Pulmonary artery endothelial cell (primary cell): ENCODE results near the gene EPX. TPM values are rescaled to one million over a fixed set of nuclear protein-coding genes. Genes with fewer than 3 reads are reported as not detected.
"Not testable (repeated sequence)": the region's sequence is repeated elsewhere in the genome, so short reads cannot be mapped to it uniquely, and the experiment has no call there.

Source experiments
- DNase-seq: peaks from one replicate; pipeline ENCODE4 v3.0.0-alpha.2; 2011; ENCODE audit warnings: low read depth, low spot score
- total RNA-seq: library from RNA; depleted of rRNA; stranded (reverse); fragments of >200 nt; gene quantifications from 2 replicates; pipeline ENCODE4 v1.2.3, GENCODE V29; 2014

The EPX gene, protein sequence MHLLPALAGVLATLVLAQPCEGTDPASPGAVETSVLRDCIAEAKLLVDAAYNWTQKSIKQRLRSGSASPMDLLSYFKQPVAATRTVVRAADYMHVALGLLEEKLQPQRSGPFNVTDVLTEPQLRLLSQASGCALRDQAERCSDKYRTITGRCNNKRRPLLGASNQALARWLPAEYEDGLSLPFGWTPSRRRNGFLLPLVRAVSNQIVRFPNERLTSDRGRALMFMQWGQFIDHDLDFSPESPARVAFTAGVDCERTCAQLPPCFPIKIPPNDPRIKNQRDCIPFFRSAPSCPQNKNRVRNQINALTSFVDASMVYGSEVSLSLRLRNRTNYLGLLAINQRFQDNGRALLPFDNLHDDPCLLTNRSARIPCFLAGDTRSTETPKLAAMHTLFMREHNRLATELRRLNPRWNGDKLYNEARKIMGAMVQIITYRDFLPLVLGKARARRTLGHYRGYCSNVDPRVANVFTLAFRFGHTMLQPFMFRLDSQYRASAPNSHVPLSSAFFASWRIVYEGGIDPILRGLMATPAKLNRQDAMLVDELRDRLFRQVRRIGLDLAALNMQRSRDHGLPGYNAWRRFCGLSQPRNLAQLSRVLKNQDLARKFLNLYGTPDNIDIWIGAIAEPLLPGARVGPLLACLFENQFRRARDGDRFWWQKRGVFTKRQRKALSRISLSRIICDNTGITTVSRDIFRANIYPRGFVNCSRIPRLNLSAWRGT
- total RNA-seq: not detected in 2 replicates

GRCh38 chr17:58192612-58193011, at the start of gene EPX:
Gene EPX, plus strand, starts transcription at chr17:58192726. Its CDS starts 121 bp downstream, at chr17:58192847.
- DNase-seq: no peak

DNA sequence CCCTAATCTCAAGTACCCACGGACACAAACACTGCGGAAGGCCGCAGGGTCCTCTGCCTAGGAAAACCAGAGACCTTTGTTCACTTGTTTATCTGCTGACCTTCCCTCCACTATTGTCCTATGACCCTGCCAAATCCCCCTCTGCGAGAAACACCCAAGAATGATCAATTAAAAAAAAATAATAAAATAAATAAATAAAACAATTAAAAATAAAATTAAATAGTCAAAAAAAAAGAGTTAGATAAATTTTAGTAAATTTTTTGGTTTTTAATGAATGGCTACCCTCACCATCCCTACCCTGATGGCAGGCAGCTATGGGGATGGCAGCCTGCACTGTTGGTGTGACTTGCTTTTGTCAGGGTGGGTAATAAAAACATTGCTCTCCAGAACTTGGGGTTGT, 49.2 kb upstream of the EPX start:
- not testable (repeated sequence) for DNase-seq

DNA sequence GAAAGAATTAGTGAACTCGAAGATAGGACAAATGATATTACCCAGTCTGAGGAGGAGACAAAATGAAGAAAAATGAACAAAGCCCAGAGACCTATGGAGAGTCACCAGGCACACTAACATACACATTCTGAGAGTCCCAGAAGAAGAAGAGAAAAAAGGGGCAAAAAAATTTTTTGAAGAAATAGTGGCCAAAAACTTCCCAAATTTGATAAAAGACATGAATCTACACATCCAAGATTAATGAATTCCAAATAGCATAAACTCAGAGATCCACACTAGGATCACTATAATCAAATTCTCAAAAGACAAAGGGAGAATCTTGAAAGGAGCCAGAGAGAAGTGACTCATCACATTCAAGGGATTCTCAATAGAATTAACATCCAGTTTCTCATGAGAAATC, 47.7 kb upstream of the EPX start:
- DNase-seq: no peak

GRCh38 chr17:58147930-58148434, 44.5 kb upstream of the EPX start, which contains the start of gene OR4D1:
Gene OR4D1, plus strand, starts transcription at chr17:58148384. Its CDS starts 6,770 bp downstream, at chr17:58155154.
- no peak for DNase-seq

- DNase-seq: no peak
Measured at GRCh38 chr17:58148609-58149008, 43.9 kb upstream of the EPX start.

DNA sequence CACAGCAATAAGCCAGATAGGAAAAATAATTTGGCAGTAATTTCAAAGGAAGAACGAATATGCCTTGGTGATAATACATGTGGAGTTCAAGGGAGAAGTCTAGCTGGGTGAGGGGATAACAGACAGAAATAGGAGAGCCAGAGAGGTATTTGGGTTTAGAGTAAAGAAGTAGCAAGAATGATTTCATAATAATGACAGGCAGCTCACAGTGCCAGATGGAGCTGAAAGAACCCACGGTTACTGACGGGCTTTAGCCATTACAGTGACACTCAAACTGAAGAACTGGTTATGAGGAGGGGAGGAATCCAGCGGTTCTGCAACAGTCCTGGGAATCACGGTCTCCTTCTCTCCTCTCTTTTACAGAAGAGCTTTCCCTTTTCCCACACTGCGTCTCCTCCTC, 42.1 kb upstream of the EPX start:
- DNase-seq: no peak

DNA sequence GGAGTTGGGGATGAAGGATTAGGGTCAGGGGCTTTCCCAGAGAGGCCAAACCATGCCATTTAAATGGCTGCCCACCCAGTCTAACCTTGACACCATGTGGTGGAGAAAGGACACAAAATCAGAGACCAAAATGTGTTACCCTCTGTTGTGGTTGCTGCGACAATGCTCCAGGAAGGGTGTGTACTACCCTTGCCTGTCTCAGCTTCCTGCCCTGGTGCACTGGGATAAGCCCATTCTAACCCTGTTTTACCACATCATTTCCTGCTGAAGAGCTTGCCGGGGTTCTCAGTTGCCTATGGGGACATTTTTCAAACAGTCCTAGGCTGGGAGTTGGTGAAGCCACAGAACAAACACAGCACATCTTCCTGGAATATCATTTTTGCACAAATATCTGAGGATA, 39.5 kb upstream of the EPX start:
- no peak for DNase-seq

DNA sequence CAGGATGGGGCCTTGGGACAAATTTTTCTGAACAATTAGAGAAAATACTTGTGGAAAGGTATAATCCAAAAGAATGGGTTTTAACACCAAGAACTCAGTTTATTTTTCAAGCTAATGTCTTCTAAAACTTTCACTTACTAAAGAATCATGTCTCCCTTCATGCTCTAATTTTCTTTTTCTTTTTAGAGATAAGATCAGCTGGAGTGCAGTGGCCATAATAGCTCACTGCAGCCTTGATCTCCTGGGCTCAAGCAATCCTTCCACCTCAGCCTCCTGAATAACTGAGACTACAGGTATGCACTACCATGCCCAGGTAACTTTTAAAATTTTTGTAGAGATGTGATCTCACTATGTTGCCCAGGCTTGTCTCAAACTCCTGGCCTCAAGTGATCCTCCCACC, 38.9 kb upstream of the EPX start:
- DNase-seq: no peak

GRCh38 chr17:58156839-58157803, 35.4 kb upstream of the EPX start:
- no peak for DNase-seq

DNA sequence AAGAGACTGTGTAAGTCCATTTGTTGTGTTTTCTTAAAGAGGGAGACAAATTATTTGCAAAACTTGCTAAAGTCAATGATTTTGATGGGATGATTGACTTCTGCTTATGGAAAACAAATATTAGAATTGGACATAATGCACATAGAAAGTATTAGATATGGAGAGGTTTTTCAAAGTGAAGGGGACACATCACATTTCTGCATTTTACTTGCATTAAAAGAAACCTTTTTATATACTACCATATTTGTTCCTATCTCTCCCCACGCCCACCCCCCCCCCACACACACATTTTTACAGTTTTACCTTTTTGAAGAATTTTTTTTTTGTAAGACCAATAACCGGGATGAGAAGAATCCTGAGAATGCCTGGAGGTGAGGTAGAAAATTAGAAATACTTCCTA, 34.3 kb upstream of the EPX start:
- no peak for DNase-seq

DNA sequence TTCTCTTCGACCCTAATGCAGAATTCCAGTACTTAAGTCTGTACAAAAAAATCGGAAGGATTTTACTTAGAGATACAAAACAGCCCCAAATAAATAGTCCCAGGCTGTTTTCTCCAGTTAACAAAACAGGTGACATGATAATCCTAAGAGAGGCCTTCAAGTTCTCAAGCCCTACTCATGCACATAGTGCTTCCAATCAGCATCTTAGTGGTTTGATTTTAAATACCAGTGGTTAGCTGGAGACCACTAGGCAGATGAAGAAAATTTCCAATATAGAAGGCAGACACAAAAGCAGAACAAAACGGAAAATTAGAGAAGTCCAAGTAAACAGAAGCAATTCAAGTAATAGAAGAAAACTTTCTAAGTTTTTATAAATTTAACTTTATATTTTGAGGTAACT, 31.0 kb upstream of the EPX start:
- DNase-seq: no peak

- no peak for DNase-seq
Measured at GRCh38 chr17:58165981-58166380, 26.5 kb upstream of the EPX start.

- no peak for DNase-seq
Measured at GRCh38 chr17:58166682-58167081, 25.8 kb upstream of the EPX start, which contains the start of gene OR4D2. Gene OR4D2, plus strand, starts transcription at chr17:58166982. Its CDS starts 2,674 bp downstream, at chr17:58169656.

- no peak for DNase-seq
Measured at GRCh38 chr17:58170622-58171021, 21.9 kb upstream of the EPX start.

- no peak for DNase-seq
Measured at GRCh38 chr17:58172369-58173071, 20.0 kb upstream of the EPX start.

DNA sequence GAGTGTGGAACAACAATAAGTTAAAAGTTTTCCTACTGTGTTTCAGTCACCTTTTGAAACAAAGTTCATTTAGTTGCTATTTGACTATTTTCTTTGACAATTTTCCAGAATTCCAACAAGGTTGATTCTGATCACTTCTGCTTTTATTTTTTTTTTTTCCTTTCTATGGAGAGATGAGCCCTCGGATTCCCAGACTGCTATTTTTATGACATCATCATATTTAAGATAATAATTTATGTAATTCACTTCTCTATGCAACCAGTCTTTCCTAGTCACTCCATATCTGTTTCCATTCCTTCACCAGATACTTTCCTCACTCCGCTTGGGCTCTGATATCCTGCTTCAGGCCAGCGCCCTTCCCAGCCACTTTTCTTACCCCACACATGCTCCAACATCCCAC, 17.7 kb upstream of the EPX start:
- no peak for DNase-seq

- no peak for DNase-seq
Measured at GRCh38 chr17:58176200-58176599, 16.3 kb upstream of the EPX start.

DNA sequence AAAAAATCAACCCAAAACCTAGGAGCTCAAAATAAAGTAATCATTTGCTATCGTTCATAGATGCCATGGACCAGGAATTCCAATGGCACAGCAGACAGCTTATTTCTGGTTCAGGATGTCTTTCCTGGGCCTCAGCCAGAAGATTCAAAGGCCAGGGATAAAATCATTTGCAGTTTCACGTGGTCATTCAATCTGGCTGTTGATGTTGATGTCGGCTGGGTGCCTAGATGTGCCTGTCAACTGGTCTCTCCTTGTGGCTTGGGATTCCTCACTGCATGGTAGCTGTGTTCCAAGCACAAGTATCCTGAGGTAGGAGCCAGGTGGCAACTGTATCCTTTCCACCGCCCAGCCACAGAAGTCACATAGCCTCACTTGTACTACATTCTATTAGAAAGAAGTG, 10.7 kb upstream of the EPX start:
- no peak for DNase-seq

DNA sequence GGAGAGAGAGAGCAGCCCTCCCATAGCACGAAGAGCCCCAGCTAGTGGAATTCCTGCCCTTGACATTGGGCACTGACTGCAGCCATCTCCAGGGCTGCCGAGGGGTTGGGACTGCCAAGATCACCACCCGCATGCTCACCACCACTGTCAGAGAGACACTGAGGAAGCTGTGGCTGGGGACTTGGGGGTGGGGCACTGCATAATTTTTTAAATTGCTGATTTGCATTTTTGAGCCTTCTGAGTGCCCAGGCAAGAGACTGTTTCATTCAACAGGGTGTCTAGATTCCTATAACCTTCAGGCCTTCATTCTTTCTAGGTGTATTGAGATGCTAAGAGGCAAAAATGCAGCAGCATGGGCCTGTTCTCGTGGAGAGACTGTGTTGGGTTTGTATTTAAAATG, 9.0 kb upstream of the EPX start:
- no peak for DNase-seq

DNA sequence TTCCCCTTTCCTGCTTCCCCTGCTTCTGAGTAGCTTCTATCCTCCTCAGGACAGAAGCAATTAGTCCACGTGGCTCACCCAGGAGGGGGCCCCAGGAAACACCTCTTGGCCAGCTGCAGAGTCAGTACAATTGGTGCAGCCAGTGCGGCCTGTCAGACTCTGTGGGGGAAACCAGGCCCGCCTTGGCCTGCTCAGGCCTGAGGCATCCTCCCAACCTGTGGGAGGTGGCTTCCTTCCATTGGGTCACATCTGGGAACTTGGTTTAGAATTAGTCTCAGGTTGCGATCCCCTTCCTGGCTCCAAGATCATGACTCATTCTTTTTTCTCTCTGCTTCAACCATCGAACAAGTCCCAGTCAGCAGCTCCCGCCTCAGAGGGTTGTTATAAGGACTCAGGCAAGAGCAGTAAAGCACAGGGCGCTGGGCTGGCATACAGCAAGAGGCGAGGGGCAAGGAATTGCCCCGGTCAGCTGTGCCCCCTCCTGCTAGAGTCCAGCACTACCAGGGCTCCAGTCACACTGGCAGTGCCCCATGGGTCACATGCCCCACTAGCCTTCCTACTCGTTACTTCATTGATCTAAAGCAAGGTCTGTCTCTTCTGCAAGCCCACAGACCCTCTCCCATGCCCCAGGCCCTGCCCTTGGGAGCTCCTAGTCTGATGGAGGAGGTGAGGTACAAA, 8.1 kb upstream of the EPX start:
- no peak for DNase-seq
